Measurements from ENCODE around the gene ECM1. TPM values are rescaled to one million over a fixed set of nuclear protein-coding genes. Genes with fewer than 3 reads are reported as not detected.

Gene ECM1
- total RNA-seq, 2 donors from 2014 or later: 22.8 to 54.0 TPM

- no peak for DNase-seq (ENCODE audit: low spot score)
- H3K4me1 ChIP-seq (ENCODE audit: control insufficient read depth in 1 of 2, low read depth in 2 of 2): peaks cover 6 to 7% of the 10 kb centered on the region in 2 donors
- peak overlapping the region; percentile 65 to 66 for H3K27ac ChIP-seq
- no peaks in the 10 kb centered on the region for H3K27me3 ChIP-seq (replicated peaks; ENCODE audit: insufficient read depth)
- H3K9me3 ChIP-seq: no peaks in the 10 kb centered on the region
- peak overlapping the region; percentile 84 for H3K4me3 ChIP-seq
- peaks cover 6% of the 10 kb centered on the region for H3K36me3 ChIP-seq
- ATAC-seq (ENCODE audit: insufficient number of reproducible peaks, low FRiP score, low read depth): no peak
- no peak for TF ChIP-seq CTCF (IDR thresholded peaks at IDR 0.05)
These were observed 20.2 kb upstream of the ECM1 start for GRCh38 chr1:150487763-150488115.

- no peak overlapping the region for H3K27ac ChIP-seq
- no peak overlapping the region for H3K4me3 ChIP-seq
- peaks cover 22% of the 10 kb centered on the region for H3K36me3 ChIP-seq
- H3K9me3 ChIP-seq: no peaks in the 10 kb centered on the region
- TF ChIP-seq CTCF (IDR thresholded peaks at IDR 0.05): no peak
- no peaks in the 10 kb centered on the region for H3K27me3 ChIP-seq (replicated peaks; ENCODE audit: insufficient read depth)
- ATAC-seq (ENCODE audit: insufficient number of reproducible peaks, low FRiP score, low read depth) (no peak), DNase-seq (ENCODE audit: low spot score) (no peak)
- H3K4me1 ChIP-seq (ENCODE audit: control insufficient read depth in 1 of 2, low read depth in 2 of 2): peaks cover 1 to 2% of the 10 kb centered on the region in 2 donors
These were observed 14.7 kb upstream of the ECM1 start for GRCh38 chr1:150493175-150493574.

GRCh38 chr1:150498342-150498741 is 9.6 kb upstream of the ECM1 start:
- ATAC-seq (ENCODE audit: insufficient number of reproducible peaks, low FRiP score, low read depth) (no peak), DNase-seq (ENCODE audit: low spot score) (no peak)
- TF ChIP-seq CTCF (IDR thresholded peaks at IDR 0.05): no peak

GRCh38 chr1:150505431-150505830 is 2.5 kb upstream of the ECM1 start:
- Histone ChIP-seq H3K4me1 (ENCODE audit: control insufficient read depth in 1 of 2, low read depth in 2 of 2) (peaks cover 0 to 3% of the 10 kb centered on the region in 2 donors), H3K4me3 (no peak overlapping the region), H3K9me3 (no peaks in the 10 kb centered on the region), H3K36me3 (peaks cover 19% of the 10 kb centered on the region), H3K27me3 (replicated peaks; ENCODE audit: insufficient read depth) (no peaks in the 10 kb centered on the region), H3K27ac (no peak overlapping the region)
- DNase-seq (ENCODE audit: low spot score) (no peak), ATAC-seq (ENCODE audit: insufficient number of reproducible peaks, low FRiP score, low read depth) (no peak)
- no peak for TF ChIP-seq CTCF (IDR thresholded peaks at IDR 0.05)

More at GRCh38 chr1:150498342-150498741, 9.6 kb upstream of the ECM1 start:
- no peak overlapping the region for H3K27ac ChIP-seq
- H3K36me3 ChIP-seq: peaks cover 11% of the 10 kb centered on the region
- no peaks in the 10 kb centered on the region for H3K9me3 ChIP-seq
- no peaks in the 10 kb centered on the region for H3K27me3 ChIP-seq (replicated peaks; ENCODE audit: insufficient read depth)
- no peak overlapping the region for H3K4me3 ChIP-seq
- no peaks in the 10 kb centered on the region for H3K4me1 ChIP-seq (ENCODE audit: control insufficient read depth in 1 of 2, low read depth in 2 of 2)

GRCh38 chr1:150508982-150509381 is 1.1 kb downstream of the ECM1 start:
- H3K27me3 ChIP-seq (replicated peaks; ENCODE audit: insufficient read depth): no peaks in the 10 kb centered on the region
- DNase-seq (ENCODE audit: low spot score): no peak
- H3K9me3 ChIP-seq: no peaks in the 10 kb centered on the region
- no peak overlapping the region for H3K4me3 ChIP-seq
- TF ChIP-seq CTCF (IDR thresholded peaks at IDR 0.05): no peak
- H3K27ac ChIP-seq: no peak overlapping the region
- H3K4me1 ChIP-seq (ENCODE audit: control insufficient read depth in 1 of 2, low read depth in 2 of 2): peaks cover 0 to 3% of the 10 kb centered on the region in 2 donors
- peaks cover 18% of the 10 kb centered on the region for H3K36me3 ChIP-seq
- no peak for ATAC-seq (ENCODE audit: insufficient number of reproducible peaks, low FRiP score, low read depth)

Measured in thoracic aorta (tissue), 2 donors.